Activated CD4-positive, alpha-beta T cell treated with anti-CD3 and anti-CD28 coated beads for 48 hours (primary cell): ENCODE data around the gene YBX2.

Source experiments
- DNase-seq: peaks from one replicate; pipeline ENCODE4 v3.0.0-alpha.2; 2020

The YBX2 gene

DNA sequence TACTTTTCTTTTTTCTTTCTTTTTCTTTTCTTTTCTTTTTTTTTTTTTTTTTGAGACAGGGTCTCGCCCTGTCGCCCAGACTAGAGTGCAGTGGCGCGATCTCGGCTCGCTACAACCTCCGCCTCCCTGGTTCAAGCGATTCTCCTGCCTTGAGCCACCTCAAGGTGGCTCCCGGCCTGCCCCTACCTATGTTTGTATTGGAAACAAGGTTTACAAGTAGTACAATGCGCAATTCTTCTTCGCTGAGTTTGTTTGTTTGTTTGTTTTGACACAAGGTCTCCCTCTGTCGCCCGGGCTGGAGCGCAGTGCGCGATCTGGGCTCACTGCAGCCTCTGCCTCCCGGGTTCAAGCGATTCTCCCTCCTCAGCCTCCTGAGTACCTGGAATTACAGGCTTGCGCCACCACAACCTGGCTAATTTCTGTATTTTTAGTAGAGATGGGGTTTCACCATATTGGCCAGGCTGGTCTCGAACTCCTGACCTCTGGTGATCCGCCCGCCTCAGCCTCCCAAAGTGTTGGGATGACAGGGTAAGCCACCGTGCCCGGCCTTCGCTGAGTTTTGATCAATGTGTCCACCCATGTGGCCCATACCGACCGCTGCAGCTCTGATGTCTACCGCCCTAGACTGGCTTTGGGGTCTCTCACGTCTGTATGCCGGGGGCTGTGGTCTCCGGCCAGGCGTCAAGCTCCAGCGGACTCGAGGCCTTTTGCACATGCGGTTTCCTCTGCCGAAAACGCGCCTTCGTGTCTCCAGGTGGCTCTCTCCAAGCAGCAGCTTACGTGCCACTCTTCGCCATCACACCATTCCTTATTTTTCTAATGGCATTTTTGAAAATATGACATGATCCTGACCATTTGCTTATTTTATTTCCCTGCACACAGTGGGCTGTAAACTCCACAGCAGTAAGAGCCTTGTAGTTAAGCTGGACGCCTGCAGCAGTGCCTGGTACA lies 1.1 kb upstream of the YBX2 start:
- no peak for DNase-seq

DNA sequence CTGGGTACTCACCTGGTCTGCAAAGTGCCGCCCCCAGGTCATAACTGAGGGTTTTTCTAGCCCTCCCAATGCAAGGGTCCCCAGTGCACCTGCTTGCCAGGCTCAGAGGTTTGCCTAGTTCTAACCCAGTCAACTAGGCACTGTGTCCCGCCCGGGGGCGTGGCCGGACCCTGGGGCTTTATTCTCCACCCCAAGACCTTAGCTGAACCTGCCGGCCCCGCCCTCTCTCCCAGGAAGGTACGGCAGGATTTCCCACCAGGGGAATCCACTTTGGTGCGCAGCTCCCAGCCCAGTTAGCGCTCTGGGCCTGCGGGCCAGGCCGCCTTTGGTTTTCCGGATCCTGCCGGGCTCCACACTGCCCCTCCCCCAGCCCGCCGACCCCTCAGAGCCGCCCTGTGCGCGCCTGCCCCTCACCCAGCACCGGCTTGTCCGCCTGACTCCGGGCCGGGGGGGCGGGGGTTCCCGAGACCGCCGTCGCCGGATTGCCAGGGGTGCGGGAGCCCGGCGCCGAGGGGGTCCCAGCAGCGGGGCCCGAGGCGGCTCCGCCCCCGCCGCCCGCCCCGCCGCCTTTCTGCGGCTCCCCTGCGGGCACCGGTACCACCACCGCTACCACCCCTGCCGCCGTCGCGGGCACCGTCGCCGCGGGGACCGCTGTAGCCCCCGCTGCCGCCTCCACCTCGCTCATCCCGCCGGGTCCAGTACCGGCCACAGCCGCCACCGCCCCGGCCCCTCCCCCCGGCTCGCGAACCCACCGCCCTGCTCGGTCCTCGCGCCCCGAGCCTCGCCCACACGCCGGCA lies 424 bp downstream of the YBX2 start:
- DNase-seq, result peak; percentile 43

DNA sequence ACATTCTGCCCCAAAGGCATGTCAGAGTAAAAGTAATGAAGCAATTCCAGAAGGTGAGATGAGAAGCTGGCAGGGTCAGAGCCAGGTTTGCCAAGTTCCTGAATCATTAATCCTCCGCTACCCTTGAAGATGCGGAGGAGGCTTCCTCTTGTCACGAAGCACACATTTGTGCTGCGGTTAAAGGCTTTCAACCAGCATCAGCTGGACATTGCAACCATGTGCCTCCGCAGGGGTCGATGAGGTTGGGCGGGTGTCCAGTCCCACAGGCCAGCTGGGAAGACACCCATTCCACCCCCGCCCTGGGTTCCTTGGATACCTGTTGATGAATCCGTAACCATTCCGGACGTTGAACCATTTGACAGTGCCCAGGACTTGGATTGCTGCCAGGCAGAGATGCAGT lies 1.3 kb downstream of the YBX2 start:
- no peak for DNase-seq

DNA sequence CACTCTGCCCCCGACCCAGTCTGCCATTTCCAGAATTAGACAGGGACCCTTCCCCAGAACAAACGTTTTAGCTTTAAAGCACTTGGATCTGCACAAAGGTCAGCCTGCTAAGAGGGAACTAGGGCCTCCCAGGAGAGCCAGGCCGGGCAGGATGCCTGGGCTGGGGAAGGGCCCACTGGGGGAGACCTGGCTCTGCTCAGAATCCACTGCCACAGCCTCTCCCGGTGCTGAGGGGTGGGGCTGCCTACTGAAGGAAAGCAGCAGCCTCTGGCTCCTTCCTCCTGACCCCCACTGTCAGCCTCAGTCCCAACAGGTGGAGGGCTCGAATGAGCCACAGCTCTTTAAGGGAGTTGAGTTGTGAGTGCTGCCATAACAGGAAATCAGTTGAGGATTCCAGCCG lies 1.7 kb downstream of the YBX2 start:
- no peak for DNase-seq

DNA sequence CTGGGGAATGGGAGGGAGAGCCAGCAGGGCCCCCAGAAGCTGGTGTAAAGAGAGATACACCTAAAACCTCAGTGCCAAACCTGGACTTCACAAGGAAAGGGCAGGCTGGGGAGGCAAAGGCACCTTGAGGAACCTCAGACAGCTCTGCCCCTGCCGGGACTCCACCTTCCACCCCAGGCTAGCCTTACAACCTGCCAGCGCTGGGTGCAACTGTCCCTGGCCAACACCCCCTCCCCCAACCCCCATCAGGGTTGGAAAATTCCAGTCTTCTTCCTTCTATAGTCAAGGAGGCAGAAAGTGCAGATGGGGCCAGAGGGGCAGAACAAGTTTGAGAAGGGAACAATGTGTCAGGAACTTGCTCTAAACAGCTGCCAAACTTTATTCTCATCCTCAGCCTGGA lies 2.2 kb downstream of the YBX2 start:
- no peak for DNase-seq

DNA sequence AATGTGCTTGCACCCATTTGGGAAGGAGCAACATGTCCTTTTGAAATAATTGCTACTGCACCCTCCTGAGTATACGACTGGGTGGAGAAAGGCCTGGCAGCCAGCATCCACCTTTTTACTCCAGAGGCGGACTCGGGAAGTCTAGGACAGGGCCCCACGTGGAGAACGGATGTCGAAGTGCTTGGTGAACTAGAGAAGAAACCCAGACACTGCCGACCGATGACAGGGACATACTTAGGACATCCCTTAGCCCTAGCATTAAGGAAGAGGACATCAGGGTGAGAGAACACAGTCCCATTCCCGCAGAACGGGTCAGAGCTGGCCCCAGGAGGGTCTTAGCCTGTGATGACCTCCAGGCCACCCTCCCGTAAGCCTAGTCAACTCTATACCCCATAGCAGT lies 3.8 kb downstream of the YBX2 start:
- DNase-seq, result no peak

DNA sequence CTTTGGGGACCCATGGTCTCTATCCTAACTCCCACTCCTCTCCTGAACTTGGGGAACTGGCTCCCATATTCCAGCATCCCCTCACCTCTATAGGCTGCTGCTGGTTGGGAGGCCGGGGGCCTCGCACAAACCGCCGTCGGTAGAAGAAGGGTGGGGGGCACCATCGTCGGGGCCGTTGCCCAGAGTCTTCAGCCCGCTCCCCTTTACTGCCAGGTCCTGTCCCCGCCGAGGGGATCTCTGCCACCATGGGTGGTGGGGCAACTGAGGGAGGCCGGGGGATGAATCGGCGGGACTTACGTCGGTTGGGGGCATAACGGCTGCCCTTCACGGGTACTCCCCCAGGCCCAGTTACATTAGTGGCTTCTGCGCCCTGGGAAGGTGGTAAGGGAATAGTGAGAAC lies 4.3 kb downstream of the YBX2 start:
- no peak for DNase-seq

DNA sequence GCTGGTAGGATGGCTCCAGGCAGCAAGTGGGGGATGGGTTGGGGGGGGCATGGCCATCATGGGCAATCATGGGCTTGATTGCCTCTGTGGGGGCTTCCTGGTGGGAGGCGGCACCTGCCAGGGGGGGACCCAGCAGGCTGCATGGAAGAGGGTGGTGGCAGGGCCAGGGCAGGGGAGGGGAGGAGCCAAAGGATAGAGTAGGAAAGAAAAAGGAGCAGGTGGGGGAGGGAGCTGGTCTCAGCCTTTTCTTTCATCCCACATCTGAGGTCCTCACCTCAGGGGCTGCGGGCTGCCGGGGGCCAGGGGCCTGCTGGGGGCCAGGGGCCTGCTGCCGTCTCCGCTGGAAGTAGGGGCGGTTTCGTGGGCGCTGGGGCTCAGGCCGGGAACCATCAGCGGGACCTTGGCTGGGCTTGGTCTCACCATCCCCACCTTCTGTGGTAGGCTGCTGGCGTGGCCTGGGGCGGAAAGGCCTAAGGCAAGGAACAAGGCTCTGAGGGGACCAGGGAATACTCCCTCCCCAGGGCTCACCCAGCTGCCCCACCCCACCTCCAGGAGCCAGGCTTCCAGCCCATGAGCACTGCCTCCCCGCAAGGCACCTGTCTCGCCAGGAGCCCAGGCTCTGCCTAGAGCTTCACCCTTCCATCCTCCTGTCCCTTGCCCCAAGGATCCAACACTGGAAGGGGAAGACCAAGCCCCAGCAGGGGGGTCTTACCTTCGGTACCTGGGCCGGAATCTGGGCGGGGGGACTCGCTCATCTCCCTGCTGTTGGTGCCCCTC lies 5.0 kb downstream of the YBX2 start:
- no peak for DNase-seq

DNA sequence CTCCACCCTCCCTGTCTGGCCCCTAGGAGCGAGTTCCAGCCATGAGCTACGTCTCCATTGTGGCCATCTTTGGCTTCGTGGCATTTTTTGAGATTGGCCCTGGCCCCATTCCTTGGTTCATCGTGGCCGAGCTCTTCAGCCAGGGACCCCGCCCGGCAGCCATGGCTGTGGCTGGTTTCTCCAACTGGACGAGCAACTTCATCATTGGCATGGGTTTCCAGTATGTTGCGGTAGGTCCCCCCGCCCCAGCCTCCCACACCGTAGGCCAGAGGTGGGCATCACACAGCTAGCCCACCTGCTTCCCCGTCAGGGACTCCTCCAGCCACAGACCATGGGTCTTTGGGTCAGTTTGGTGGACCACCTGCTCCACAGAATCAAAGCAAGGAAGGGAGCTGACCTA lies 8.8 kb downstream of the YBX2 start:
- DNase-seq, result no peak

DNA sequence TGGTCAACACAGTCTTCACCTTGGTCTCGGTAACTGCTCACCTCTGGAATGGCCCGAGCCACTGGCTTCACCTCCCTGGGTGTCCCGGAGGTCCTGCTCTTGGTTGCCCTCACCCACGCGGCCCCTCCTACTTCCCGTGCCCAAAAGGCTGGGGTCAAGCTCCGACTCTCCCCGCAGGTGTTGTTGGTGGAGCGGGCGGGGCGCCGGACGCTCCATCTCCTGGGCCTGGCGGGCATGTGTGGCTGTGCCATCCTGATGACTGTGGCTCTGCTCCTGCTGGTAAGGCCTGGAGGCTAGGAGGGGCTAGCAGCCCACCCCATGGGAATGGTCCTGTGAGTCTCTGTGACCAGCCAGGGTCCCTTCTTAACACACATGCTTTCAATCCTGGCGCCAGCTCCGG lies 9.5 kb downstream of the YBX2 start:
- no peak for DNase-seq

DNA sequence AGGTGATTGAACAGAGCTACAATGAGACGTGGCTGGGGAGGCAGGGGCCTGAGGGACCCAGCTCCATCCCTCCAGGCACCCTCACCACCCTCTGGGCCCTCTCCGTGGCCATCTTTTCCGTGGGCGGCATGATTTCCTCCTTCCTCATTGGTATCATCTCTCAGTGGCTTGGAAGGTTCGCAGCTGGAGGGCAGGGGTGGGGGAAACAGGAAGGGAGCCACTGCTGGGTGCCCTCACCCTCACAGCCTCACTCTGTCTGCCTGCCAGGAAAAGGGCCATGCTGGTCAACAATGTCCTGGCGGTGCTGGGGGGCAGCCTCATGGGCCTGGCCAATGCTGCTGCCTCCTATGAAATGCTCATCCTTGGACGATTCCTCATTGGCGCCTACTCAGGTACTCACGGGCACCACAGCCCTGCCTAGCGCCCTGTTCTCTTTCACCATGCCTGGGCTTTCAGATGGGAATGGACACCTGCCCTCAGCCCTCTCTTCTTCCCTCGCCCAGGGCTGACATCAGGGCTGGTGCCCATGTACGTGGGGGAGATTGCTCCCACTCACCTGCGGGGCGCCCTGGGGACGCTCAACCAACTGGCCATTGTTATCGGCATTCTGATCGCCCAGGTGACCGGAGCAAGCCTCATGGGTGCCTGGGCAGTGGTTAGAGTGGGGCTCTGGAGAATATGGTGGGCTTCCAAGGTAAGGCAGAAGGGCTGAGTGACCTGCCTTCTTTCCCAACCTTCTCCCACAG lies 10.8 kb downstream of the YBX2 start:
- no peak for DNase-seq

DNA sequence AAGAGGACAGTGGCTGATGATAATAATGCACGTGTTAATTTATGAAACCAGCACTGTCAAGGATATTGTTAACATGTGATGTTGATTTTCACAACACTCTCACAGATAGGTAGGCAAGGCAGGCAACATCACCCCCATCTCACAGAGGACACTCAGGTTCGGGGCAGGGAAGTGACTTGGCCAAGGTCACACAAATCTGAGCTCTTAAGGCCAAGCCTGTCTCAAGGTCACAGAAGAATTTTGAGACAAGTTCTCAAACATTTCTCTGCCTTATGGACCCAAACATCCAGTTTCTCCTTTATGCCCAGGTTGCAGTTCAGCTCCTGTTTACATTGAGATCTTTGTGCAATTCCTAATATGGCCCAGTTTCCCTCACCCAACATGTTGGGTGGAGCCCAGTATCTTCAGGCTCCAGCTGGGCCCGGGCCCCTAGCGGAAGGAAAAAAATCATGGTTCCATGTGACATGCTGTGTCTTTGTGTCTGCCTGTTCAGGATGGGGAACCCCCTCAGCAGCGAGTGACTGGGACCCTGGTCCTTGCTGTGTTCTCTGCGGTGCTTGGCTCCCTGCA lies 11.6 kb downstream of the YBX2 start:
- DNase-seq, result no peak

DNA sequence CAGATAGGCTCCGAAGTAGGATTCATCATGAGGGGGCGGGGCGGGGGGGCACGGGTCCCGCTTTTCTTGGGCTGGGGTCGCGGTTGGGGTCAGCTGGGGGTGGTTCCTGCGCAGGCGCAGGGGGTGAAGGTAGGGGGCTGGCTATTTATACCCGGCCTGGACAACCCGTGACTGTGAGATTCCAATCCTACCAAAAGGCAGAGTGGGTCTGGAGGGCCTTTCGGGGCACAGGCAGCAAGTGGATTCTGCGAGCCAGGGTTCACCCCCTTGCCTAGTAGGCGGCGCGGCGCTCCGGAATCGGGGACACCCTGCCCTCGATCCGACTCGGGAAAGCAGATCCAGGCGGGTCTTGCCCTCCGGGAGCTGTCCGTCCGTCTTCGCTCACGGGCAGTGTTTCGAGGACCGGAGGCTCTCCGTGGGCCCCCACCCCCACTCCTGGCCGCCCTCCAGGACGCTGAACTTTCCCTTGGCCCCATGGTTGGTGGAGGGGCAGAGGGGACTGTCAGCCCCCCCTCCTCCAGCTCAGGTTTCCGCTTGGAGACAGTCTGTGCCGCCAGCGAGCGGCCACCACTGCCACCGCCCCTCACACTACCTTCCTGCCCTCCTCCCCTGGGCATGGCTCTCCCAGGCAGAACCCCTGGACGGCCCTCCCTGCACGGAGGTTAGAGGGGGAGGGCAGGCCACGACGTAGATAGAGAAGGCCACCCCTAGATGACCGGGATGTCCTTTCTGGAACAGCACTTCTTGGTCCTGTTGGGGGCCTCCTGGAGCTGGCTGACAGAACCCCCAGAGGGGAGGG lies 12.3 kb downstream of the YBX2 start:
- DNase-seq, result no peak

DNA sequence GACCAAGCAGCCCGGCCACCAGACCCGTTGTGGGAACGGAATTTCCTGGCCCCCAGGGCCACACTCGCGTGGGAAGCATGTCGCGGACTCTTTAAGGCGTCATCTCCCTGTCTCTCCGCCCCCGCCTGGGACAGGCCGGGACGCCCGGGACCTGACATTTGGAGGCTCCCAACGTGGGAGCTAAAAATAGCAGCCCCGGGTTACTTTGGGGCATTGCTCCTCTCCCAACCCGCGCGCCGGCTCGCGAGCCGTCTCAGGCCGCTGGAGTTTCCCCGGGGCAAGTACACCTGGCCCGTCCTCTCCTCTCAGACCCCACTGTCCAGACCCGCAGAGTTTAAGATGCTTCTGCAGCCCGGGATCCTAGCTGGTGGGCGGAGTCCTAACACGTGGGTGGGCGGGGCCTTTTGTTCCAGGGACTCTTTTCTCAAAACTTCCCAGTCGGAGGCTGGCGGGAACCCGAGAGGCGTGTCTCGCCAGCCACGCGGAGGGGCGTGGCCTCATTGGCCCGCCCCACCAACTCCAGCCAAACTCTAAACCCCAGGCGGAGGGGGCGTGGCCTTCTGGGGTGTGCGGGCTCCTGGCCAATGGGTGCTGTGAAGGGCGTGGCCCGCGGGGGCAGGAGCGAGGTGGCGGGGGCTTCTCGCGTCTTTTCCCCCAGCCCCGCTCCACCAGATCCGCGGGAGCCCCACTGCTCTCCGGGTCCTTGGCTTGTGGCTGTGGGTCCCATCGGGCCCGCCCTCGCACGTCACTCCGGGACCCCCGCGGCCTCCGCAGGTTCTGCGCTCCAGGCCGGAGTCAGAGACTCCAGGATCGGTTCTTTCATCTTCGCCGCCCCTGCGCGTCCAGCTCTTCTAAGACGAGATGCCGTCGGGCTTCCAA lies 13.1 kb downstream of the YBX2 start, which contains the start of gene SLC2A4:
Gene SLC2A4 (plus strand): TSS at position 645 of the 879 bp plus-strand sequence. CDS start 217 bp downstream, at position 862.
- DNase-seq, result peak; percentile 95

DNA sequence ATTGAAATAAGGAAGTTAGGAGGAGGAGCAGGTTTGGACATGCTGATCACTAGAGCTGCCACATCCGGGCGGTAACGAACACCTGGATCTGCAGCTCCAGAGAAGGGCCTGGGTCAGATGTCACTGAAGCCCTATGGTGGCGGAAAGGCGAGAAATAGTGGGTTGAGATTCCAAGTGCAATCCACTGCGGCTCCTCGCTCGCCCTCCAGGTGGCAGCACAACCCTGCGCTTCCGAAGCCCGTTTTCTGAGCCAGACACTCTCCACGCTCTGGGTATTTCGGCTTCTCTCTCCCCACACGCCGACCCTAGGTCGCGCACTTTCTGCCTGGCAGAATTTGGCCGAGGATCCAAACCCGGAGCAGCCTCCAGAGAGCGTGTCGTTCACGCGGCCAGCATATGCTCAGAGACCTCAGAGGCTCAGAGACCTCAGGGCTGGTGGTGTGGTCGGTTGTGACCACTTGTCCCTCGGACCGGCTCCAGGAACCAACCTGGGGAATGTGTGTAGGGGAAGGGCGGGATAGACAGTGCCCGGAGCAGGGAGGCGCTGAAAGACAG lies 13.8 kb downstream of the YBX2 start:
- peak; percentile 91 for DNase-seq

DNA sequence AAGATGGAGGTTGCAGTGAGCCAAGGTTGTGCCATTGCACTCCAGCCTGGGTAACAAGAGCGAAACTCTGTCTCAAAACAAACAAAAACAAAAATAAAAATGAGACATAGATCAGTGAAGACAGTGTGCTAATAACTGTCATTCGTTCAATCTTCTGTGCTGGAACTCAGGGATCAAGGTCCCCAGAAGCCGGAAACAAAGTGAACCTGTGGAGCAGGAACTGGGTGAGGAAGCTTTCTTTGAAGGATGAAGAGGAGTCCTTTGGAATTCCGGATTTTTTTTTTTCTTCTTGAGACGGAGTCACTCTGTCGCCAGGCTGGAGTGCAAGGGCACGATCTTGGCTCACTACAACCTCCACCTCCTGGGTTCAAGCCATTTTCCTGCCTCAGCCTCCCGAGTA lies 15.0 kb downstream of the YBX2 start:
- no peak for DNase-seq

DNA sequence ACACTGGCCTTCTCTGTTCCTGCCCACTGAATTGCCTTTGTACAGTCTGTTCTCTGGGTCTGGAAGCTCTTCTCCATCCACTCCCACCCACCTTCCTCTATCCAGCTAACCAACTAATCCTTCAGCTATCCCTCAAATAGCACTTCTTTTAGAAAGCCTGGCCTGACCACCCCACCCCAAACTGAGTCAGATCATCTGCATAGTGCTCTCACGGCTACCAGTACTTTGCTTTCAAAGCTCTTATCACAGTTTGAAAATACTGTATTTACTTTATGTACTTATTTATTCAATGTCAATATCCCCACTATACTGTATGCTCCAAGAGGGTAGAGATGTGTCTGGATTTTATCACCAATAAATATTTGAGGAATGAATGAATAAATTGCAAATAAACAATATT lies 27.7 kb downstream of the YBX2 start:
- DNase-seq, result no peak

DNA sequence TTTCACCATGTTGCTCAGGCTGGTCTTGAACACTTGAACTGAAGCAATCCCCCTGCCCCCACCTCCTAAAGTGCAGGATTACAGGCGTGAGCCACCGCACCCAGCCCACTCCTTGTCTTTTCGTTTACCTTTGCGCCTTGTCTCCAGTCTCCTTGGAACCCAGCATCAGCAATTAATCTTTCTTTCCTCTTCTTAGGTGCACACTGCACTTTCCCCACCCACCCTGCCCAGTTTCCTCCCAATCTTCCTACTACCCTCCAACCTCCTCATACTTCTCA lies 30.7 kb downstream of the YBX2 start:
- DNase-seq, result no peak

DNA sequence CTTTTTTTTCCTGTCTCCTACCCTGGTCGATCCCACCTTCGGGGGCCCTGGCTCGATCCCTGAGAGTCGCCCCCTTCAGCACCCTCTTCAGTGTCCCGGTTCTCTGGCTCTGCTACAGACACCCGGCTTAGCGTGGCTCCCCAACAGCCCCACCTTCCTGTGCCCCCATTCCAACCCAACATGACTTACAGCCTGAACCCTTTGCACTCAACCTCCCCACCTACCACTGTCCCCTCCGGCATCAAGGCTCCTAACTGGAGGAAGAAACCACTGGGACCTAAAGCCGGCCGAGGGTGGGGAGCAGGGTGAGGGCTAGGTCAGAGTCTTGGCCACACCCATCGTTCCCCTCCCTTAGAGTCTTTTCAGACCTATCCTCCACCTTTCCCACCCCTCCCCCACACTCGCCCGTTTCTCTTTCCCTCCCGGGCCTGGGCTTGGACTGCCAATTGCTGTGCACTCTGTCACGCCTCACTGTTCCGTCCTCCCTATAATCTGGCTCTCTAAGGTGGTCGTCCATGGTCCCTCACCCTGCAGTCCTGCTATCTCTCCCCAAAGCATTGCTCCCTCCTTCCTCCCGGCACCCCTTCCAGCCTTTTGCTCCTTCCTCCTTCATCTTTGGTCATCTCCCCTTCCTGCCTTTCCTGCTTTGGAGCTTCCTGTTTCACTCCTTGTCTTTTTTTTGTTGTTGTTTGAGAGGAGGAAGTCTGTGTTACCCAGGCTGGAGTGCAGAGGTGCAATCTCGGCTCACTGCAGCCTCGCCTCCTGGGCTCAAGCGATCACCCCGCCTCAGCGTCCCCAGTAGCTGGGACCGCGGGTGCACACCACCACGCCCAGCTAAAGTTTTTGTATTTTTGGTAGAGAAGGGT lies 31.3 kb downstream of the YBX2 start:
- peak; percentile 34 for DNase-seq
